Measurements from ENCODE around the gene GYS2. TPM values are rescaled to one million over a fixed set of nuclear protein-coding genes. Genes with fewer than 3 reads are reported as not detected.

Gene GYS2
- total and polyA plus RNA-seq, 3 donors from 2014 or later, result not detected

- Histone ChIP-seq H3K27ac (no peak overlapping the region), H3K27me3 (no peaks in the 10 kb centered on the region), H3K9me3 (no peaks in the 10 kb centered on the region), H3K36me3 (ENCODE audit: low read depth, missing control alignments) (no peaks in the 10 kb centered on the region), H3K4me3 (no peak overlapping the region), H3K4me1 (no peaks in the 10 kb centered on the region)
- WGBS, 2 donors, result 96 to 97% methylated on average over 3 of the region's 3 CpGs
- TF ChIP-seq, protein P1, sequence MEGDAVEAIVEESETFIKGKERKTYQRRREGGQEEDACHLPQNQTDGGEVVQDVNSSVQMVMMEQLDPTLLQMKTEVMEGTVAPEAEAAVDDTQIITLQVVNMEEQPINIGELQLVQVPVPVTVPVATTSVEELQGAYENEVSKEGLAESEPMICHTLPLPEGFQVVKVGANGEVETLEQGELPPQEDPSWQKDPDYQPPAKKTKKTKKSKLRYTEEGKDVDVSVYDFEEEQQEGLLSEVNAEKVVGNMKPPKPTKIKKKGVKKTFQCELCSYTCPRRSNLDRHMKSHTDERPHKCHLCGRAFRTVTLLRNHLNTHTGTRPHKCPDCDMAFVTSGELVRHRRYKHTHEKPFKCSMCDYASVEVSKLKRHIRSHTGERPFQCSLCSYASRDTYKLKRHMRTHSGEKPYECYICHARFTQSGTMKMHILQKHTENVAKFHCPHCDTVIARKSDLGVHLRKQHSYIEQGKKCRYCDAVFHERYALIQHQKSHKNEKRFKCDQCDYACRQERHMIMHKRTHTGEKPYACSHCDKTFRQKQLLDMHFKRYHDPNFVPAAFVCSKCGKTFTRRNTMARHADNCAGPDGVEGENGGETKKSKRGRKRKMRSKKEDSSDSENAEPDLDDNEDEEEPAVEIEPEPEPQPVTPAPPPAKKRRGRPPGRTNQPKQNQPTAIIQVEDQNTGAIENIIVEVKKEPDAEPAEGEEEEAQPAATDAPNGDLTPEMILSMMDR (IDR thresholded peaks at IDR 0.05), result no peak
- TF ChIP-seq POLR2A (IDR thresholded peaks at IDR 0.05), result no peak
- no peak for DNase-seq
- intact Hi-C loops (cut with DNase I; ENCODE audit: low total_unique reads), result no loop called here
Measured at GRCh38 chr12:21518451-21518850, 86.2 kb downstream of the GYS2 start.

DNA sequence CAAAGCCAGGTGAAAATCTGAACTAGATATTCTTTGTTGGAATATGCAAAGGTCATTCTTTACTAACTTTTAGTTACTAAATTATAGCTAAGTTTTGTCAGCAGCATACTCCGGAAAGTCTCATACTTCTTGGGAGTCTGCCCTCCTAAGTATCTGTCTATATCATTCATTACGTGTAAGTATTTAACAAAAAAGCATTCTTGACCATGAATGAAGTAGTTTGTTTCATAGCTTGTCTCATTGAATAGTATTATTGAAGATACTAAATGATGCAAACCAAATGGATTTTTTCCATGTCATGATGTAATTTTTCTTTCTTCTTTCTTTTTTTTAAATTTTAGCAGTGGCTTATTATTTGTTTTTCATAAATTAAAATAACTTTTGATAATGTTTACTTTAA is 88.4 kb downstream of the GYS2 start:
- intact Hi-C loops (cut with DNase I; ENCODE audit: low total_unique reads), result no loop called here
- no peak overlapping the region for H3K27ac ChIP-seq
- 96% methylated on average over 2 of the region's 2 CpGs for whole genome bisulfite sequencing, 2 donors

GRCh38 chr12:21509768-21510167 is 94.9 kb downstream of the GYS2 start:
- H3K36me3 ChIP-seq (ENCODE audit: low read depth, missing control alignments), result no peaks in the 10 kb centered on the region
- no peaks in the 10 kb centered on the region for H3K4me1 ChIP-seq
- no peak for TF ChIP-seq POLR2A (IDR thresholded peaks at IDR 0.05)
- TF ChIP-seq, protein P1 (IDR thresholded peaks at IDR 0.05), result no peak
- no peaks in the 10 kb centered on the region for H3K27me3 ChIP-seq
- H3K9me3 ChIP-seq, result no peaks in the 10 kb centered on the region
- H3K4me3 ChIP-seq, result no peak overlapping the region
- WGBS, 2 donors, result 39 to 46% methylated on average over 2 of the region's 2 CpGs
- intact Hi-C loops (cut with DNase I; ENCODE audit: low total_unique reads), result no loop called here
- H3K27ac ChIP-seq, result no peak overlapping the region
- DNase-seq, result no peak

More for the DNA sequence above, 88.4 kb downstream of the GYS2 start:
- Histone ChIP-seq H3K4me1 (no peaks in the 10 kb centered on the region), H3K4me3 (no peak overlapping the region), H3K27me3 (no peaks in the 10 kb centered on the region), H3K9me3 (no peaks in the 10 kb centered on the region), H3K36me3 (ENCODE audit: low read depth, missing control alignments) (no peaks in the 10 kb centered on the region)
- DNase-seq, result no peak
- TF ChIP-seq, protein P1 (IDR thresholded peaks at IDR 0.05), result no peak
- TF ChIP-seq POLR2A (IDR thresholded peaks at IDR 0.05), result no peak

DNA sequence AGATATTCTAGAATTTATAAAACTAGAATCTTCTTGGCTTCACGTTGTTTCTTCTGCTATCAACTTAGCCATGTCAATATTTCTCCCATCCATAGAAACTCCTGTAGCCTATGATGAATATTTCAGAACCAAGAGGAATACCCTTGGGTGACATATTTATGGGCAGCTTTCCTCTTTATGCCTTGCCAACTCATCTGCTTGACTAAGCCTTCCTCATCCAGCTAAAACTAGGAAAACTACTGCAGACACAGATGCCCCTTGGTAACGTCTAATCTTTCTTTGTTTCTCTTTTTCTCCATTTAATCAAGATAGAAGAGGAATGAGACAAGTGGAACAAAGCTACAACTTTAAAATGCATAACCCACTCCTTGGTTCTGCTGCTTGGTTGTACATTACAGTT is 96.8 kb downstream of the GYS2 start:
- intact Hi-C loops (cut with DNase I; ENCODE audit: low total_unique reads), result no loop called here
- no peak overlapping the region for H3K4me3 ChIP-seq
- no peak for TF ChIP-seq POLR2A (IDR thresholded peaks at IDR 0.05)
- TF ChIP-seq, protein P1 (IDR thresholded peaks at IDR 0.05), result no peak
- H3K27ac ChIP-seq, result no peak overlapping the region
- H3K9me3 ChIP-seq, result no peaks in the 10 kb centered on the region
- 74 to 80% methylated on average over 2 of the region's 2 CpGs for WGBS, 2 donors
- no peaks in the 10 kb centered on the region for H3K4me1 ChIP-seq
- no peak for DNase-seq
- no peaks in the 10 kb centered on the region for H3K36me3 ChIP-seq (ENCODE audit: low read depth, missing control alignments)
- H3K27me3 ChIP-seq, result no peaks in the 10 kb centered on the region

GRCh38 chr12:21505888-21506287 is 98.8 kb downstream of the GYS2 start:
- Histone ChIP-seq H3K9me3 (no peaks in the 10 kb centered on the region), H3K36me3 (ENCODE audit: low read depth, missing control alignments) (no peaks in the 10 kb centered on the region), H3K27me3 (no peaks in the 10 kb centered on the region), H3K4me3 (no peak overlapping the region), H3K4me1 (peaks cover 4% of the 10 kb centered on the region), H3K27ac (no peak overlapping the region)
- TF ChIP-seq POLR2A (IDR thresholded peaks at IDR 0.05), result no peak
- TF ChIP-seq, protein P1 (IDR thresholded peaks at IDR 0.05), result no peak
- WGBS, 2 donors, result 47% methylated on average over 2 of the region's 2 CpGs
- DNase-seq, result no peak
- intact Hi-C loops (cut with DNase I; ENCODE audit: low total_unique reads), result no loop called here
